Measurements from ENCODE around the gene CRELD1. TPM values are rescaled to one million over a fixed set of nuclear protein-coding genes. Genes with fewer than 3 reads are reported as not detected.

Gene CRELD1
- total and polyA plus RNA-seq, 2 of the 13 experiments (the other 11 are each of a cell fraction or from before 2014, with no cell fraction given), result 27.1 to 61.9 TPM

- TF ChIP-seq BHLHE40 (IDR thresholded peaks at IDR 0.05; ENCODE audit: low read length) (no peak), TCF12 (IDR thresholded peaks at IDR 0.05) (no peak), TCF12 (CRISPR knock-in tag; IDR thresholded peaks at IDR 0.05) (peak; percentile 80; the same call in 1 of the 2 replicates), YY1 (IDR thresholded peaks at IDR 0.05; ENCODE audit: insufficient read depth, insufficient replicate concordance, low read depth, low read length) (peak; percentile 88), FOXP1 (IDR thresholded peaks at IDR 0.05) (no peak), FOXP1 (CRISPR knock-in tag; IDR thresholded peaks at IDR 0.05) (no peak; the same call in 1 of the 2 replicates), DRAP1 (CRISPR knock-in tag; IDR thresholded peaks at IDR 0.05) (peak; percentile 51; the same call in 1 of the 2 replicates), ZNF674 (CRISPR knock-in tag; IDR thresholded peaks at IDR 0.05; ENCODE audit: low read depth) (no peak), ATAD3A (CRISPR knock-in tag; IDR thresholded peaks at IDR 0.05) (no peak), ZNF121 (CRISPR knock-in tag; IDR thresholded peaks at IDR 0.05) (no peak), TFDP1 (CRISPR knock-in tag; IDR thresholded peaks at IDR 0.05; ENCODE audit: borderline replicate concordance) (peak; percentile 60; the same call in 1 of the 2 replicates), ZBTB8A (CRISPR knock-in tag; IDR thresholded peaks at IDR 0.05; ENCODE audit: borderline replicate concordance, low read depth) (no peak), ZNF235 (CRISPR knock-in tag; IDR thresholded peaks at IDR 0.05; ENCODE audit: borderline replicate concordance) (0 out of 2 replicates have a peak, but pooled peaks have one; percentile 55), ZNF879 (CRISPR knock-in tag; IDR thresholded peaks at IDR 0.05) (0 out of 2 replicates have a peak, but pooled peaks have one; percentile 51), ZNF451 (CRISPR knock-in tag; IDR thresholded peaks at IDR 0.05) (peak; percentile 88), ZNF263 (CRISPR knock-in tag; IDR thresholded peaks at IDR 0.05) (peak; percentile 52; the same call in 1 of the 2 replicates), FOXA3 (CRISPR knock-in tag; IDR thresholded peaks at IDR 0.05) (peak; percentile 27; the same call in 1 of the 2 replicates)
- TF ChIP-seq, protein P1, sequence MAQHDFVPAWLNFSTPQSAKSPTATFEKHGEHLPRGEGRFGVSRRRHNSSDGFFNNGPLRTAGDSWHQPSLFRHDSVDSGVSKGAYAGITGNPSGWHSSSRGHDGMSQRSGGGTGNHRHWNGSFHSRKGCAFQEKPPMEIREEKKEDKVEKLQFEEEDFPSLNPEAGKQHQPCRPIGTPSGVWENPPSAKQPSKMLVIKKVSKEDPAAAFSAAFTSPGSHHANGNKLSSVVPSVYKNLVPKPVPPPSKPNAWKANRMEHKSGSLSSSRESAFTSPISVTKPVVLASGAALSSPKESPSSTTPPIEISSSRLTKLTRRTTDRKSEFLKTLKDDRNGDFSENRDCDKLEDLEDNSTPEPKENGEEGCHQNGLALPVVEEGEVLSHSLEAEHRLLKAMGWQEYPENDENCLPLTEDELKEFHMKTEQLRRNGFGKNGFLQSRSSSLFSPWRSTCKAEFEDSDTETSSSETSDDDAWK (CRISPR knock-in tag; IDR thresholded peaks at IDR 0.05), result no peak
- TF ChIP-seq, protein P2, sequence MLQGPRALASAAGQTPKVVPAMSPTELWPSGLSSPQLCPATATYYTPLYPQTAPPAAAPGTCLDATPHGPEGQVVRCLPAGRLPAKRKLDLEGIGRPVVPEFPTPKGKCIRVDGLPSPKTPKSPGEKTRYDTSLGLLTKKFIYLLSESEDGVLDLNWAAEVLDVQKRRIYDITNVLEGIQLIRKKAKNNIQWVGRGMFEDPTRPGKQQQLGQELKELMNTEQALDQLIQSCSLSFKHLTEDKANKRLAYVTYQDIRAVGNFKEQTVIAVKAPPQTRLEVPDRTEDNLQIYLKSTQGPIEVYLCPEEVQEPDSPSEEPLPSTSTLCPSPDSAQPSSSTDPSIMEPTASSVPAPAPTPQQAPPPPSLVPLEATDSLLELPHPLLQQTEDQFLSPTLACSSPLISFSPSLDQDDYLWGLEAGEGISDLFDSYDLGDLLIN (CRISPR knock-in tag; IDR thresholded peaks at IDR 0.05; ENCODE audit: borderline replicate concordance), result 0 out of 2 replicates have a peak, but pooled peaks have one; percentile 41
- TF ChIP-seq, protein P3, sequence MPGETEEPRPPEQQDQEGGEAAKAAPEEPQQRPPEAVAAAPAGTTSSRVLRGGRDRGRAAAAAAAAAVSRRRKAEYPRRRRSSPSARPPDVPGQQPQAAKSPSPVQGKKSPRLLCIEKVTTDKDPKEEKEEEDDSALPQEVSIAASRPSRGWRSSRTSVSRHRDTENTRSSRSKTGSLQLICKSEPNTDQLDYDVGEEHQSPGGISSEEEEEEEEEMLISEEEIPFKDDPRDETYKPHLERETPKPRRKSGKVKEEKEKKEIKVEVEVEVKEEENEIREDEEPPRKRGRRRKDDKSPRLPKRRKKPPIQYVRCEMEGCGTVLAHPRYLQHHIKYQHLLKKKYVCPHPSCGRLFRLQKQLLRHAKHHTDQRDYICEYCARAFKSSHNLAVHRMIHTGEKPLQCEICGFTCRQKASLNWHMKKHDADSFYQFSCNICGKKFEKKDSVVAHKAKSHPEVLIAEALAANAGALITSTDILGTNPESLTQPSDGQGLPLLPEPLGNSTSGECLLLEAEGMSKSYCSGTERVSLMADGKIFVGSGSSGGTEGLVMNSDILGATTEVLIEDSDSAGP (CRISPR knock-in tag; IDR thresholded peaks at IDR 0.05; ENCODE audit: borderline replicate concordance), result peak; percentile 89; the same call in 1 of the 2 replicates
These were observed 43.2 kb upstream of the CRELD1 start, which contains the start of gene JAGN1 (continued) for GRCh38 chr3:9890249-9891071.
